ENCODE results near the gene KIFAP3. TPM values are rescaled to one million over a fixed set of nuclear protein-coding genes. Genes with fewer than 3 reads are reported as not detected.
A peak's percentile ranks its signal among the peaks of the same experiment; 100 is the strongest.

Gene KIFAP3
- total and polyA plus RNA-seq, 2 donors (not counting 1 experiment from before 2014, with no cell fraction given) = 30.2 to 42.9 TPM

DNA sequence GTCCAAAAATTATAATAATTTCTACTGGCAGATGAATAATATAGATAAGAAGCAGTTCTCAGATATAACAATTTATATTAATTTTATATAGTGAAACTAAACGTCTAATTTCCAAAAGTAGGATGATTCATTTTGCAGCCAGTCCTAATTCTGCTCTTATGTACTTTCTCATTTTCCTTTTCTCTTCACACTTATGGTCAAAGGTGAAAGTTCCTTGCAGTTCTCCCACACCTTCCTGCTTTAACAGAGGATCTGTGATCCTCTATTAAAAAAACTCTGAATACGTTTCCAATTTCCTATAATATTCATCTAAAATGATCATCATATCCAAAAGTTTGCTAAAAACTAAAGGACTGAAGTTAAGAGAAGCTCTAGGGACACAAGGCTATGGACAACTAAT, 78.5 kb downstream of the KIFAP3 start:
- Histone ChIP-seq H3K4me3 (replicated peaks in 1 of 4; ENCODE audit: control extremely low read depth in 1 of 4, insufficient read depth in 1 of 4, low read depth in 3 of 4, low read length in 4 of 4) (no peak overlapping the region), H3K9me3 (ENCODE audit: control insufficient read depth, insufficient read depth, low read depth, low read length) (no peaks in the 10 kb centered on the region)
- TF ChIP-seq, protein P1, sequence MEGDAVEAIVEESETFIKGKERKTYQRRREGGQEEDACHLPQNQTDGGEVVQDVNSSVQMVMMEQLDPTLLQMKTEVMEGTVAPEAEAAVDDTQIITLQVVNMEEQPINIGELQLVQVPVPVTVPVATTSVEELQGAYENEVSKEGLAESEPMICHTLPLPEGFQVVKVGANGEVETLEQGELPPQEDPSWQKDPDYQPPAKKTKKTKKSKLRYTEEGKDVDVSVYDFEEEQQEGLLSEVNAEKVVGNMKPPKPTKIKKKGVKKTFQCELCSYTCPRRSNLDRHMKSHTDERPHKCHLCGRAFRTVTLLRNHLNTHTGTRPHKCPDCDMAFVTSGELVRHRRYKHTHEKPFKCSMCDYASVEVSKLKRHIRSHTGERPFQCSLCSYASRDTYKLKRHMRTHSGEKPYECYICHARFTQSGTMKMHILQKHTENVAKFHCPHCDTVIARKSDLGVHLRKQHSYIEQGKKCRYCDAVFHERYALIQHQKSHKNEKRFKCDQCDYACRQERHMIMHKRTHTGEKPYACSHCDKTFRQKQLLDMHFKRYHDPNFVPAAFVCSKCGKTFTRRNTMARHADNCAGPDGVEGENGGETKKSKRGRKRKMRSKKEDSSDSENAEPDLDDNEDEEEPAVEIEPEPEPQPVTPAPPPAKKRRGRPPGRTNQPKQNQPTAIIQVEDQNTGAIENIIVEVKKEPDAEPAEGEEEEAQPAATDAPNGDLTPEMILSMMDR (conservative IDR thresholded peaks at IDR 0.05 in 1 of 2, IDR thresholded peaks at IDR 0.05 in 1 of 2; ENCODE audit: low read depth in 1 of 2, low read length in 2 of 2) = no peak
- TF ChIP-seq EZH2 (IDR thresholded peaks at IDR 0.05; ENCODE audit: low read length, missing control alignments) = no peak

DNA sequence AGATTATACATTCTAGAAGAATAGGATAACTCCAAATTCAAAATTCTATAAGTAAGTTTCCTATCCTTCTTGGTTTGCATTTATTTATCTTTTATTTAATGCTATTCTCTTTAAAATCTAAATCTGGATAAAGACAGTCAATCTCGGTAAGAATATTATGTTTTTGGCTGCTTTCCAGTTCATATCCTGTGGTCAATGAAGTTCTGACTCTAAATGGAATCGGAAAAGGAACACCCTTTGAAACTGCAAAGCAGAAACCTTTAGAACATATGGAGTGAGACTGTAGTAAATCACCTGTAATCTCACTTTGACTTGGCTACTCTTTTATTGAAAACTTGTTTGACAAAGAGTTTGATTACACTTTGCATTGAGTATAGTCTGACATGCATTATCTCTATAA, 85.2 kb downstream of the KIFAP3 start:
- no peaks in the 10 kb centered on the region for H3K27me3 ChIP-seq (ENCODE audit: control insufficient read depth, insufficient read depth, low read length)
- H2AFZ ChIP-seq (ENCODE audit: low read length) = no peak overlapping the region
- no peaks in the 10 kb centered on the region for H3K9me3 ChIP-seq (ENCODE audit: control insufficient read depth, insufficient read depth, low read depth, low read length)
- no peaks in the 10 kb centered on the region for H4K20me1 ChIP-seq (ENCODE audit: control insufficient read depth, extremely low read depth, insufficient read depth, low read length)
- H3K4me2 ChIP-seq (ENCODE audit: extremely low read depth, insufficient read depth, low read length) = no peak overlapping the region
- TF ChIP-seq EZH2 (IDR thresholded peaks at IDR 0.05; ENCODE audit: low read length, missing control alignments) = no peak
- TF ChIP-seq, protein P1 (conservative IDR thresholded peaks at IDR 0.05 in 1 of 2, IDR thresholded peaks at IDR 0.05 in 1 of 2; ENCODE audit: low read depth in 1 of 2, low read length in 2 of 2) = no peak
- H3K4me3 ChIP-seq (replicated peaks in 1 of 4; ENCODE audit: control extremely low read depth in 1 of 4, insufficient read depth in 1 of 4, low read depth in 3 of 4, low read length in 4 of 4) = no peak overlapping the region
- no peak overlapping the region for H3K9ac ChIP-seq (ENCODE audit: insufficient read depth, low read length)
- no peak overlapping the region for H3K27ac ChIP-seq (ENCODE audit: insufficient read depth, low read length)
- no peaks in the 10 kb centered on the region for H3K36me3 ChIP-seq (ENCODE audit: control insufficient read depth, insufficient read depth, low read length)
- no peaks in the 10 kb centered on the region for H3K4me1 ChIP-seq (ENCODE audit: control insufficient read depth, extremely low read depth, insufficient read depth, low read length)
- no peaks in the 10 kb centered on the region for H3K79me2 ChIP-seq (ENCODE audit: control insufficient read depth, insufficient read depth, low read length)
- DNase-seq (ENCODE audit: low read depth in 2 of 2) = peak in 1 of 2 donors; percentile 9

More for the DNA sequence above, 78.5 kb downstream of the KIFAP3 start:
- Histone ChIP-seq H4K20me1 (ENCODE audit: control insufficient read depth, extremely low read depth, insufficient read depth, low read length) (no peaks in the 10 kb centered on the region), H3K27ac (ENCODE audit: insufficient read depth, low read length) (no peak overlapping the region), H3K27me3 (ENCODE audit: control insufficient read depth, insufficient read depth, low read length) (no peaks in the 10 kb centered on the region), H3K36me3 (ENCODE audit: control insufficient read depth, insufficient read depth, low read length) (no peaks in the 10 kb centered on the region), H2AFZ (ENCODE audit: low read length) (no peak overlapping the region), H3K4me1 (ENCODE audit: control insufficient read depth, extremely low read depth, insufficient read depth, low read length) (peaks cover 6% of the 10 kb centered on the region), H3K79me2 (ENCODE audit: control insufficient read depth, insufficient read depth, low read length) (no peaks in the 10 kb centered on the region), H3K4me2 (ENCODE audit: extremely low read depth, insufficient read depth, low read length) (no peak overlapping the region), H3K9ac (ENCODE audit: insufficient read depth, low read length) (no peak overlapping the region)
- no peak for DNase-seq (ENCODE audit: low read depth in 2 of 2)

DNA sequence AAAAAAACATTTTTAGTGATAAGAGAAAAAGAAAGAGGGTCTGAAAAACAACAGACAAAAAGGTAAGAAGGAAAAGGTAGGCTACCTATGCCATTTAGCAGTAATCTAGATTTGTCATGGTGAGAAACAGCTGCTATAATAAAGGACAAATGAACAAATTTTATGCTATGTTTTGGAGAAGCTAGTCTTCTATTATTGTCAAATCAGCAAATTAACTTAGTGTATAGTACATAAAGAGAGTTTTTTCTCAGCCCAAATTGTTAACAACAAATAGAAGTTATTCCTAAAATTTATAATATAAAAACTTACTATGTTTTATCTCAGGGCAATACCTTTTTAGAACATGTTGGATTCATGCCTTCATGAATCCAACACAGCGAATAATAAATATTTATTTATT, 88.7 kb downstream of the KIFAP3 start:
- H3K4me2 ChIP-seq (ENCODE audit: extremely low read depth, insufficient read depth, low read length) = no peak overlapping the region
- no peak overlapping the region for H2AFZ ChIP-seq (ENCODE audit: low read length)
- no peaks in the 10 kb centered on the region for H3K4me1 ChIP-seq (ENCODE audit: control insufficient read depth, extremely low read depth, insufficient read depth, low read length)
- no peaks in the 10 kb centered on the region for H3K9me3 ChIP-seq (ENCODE audit: control insufficient read depth, insufficient read depth, low read depth, low read length)
- H3K36me3 ChIP-seq (ENCODE audit: control insufficient read depth, insufficient read depth, low read length) = no peaks in the 10 kb centered on the region
- no peak overlapping the region for H3K27ac ChIP-seq (ENCODE audit: insufficient read depth, low read length)
- TF ChIP-seq, protein P1 (conservative IDR thresholded peaks at IDR 0.05 in 1 of 2, IDR thresholded peaks at IDR 0.05 in 1 of 2; ENCODE audit: low read depth in 1 of 2, low read length in 2 of 2) = no peak
- TF ChIP-seq EZH2 (IDR thresholded peaks at IDR 0.05; ENCODE audit: low read length, missing control alignments) = no peak
- H3K79me2 ChIP-seq (ENCODE audit: control insufficient read depth, insufficient read depth, low read length) = no peaks in the 10 kb centered on the region
- no peaks in the 10 kb centered on the region for H3K27me3 ChIP-seq (ENCODE audit: control insufficient read depth, insufficient read depth, low read length)
- H4K20me1 ChIP-seq (ENCODE audit: control insufficient read depth, extremely low read depth, insufficient read depth, low read length) = no peaks in the 10 kb centered on the region
- H3K4me3 ChIP-seq (replicated peaks in 1 of 4; ENCODE audit: control extremely low read depth in 1 of 4, insufficient read depth in 1 of 4, low read depth in 3 of 4, low read length in 4 of 4) = no peak overlapping the region
- no peak for DNase-seq (ENCODE audit: low read depth in 2 of 2)
- no peak overlapping the region for H3K9ac ChIP-seq (ENCODE audit: insufficient read depth, low read length)
